Fibroblast of gingiva (primary cell): ENCODE data around the gene TMTC1.

Experiments used
- DNase-seq: peaks from one replicate; pipeline ENCODE4 v3.0.0-alpha.2; 2011; ENCODE audit warnings: low read depth

Gene TMTC1

DNA sequence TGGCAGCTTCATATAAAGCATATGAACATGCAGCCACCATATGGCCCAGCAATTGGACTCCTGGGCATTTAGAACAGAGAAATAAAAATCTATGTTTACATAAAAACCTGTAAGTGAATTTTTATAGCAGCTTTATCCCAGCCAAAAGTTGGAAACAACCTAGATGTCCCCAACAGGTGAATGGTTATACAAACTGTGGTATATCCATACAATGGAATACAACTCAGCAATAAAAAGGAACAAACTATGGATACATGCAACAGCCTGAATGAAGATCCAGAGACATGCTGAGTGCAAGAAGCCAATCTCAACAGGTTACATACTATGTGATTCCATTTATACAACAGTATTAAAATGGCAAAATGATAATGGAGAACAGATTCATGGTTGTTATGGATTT is 3.7 kb downstream of the TMTC1 start:
- no peak for DNase-seq

DNA sequence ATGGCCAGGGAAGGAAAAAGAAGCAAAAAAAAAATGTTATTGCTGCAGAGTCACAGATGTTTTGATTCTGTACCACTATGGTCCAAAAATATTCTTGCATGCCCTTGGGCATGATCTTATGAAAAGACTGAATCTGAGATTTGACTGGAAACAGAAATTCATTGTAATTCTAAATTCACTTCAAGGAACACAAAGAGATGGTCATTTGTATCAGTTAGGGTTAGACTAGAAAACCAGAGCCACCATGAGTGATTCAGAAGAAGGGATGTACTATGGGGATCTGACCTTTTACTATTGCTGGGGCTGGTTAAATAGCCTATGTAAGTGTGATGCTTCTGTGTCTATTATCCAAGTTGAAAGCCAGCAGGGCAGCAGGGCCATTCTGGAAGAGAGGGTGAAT is 5.2 kb downstream of the TMTC1 start:
- DNase-seq = no peak

DNA sequence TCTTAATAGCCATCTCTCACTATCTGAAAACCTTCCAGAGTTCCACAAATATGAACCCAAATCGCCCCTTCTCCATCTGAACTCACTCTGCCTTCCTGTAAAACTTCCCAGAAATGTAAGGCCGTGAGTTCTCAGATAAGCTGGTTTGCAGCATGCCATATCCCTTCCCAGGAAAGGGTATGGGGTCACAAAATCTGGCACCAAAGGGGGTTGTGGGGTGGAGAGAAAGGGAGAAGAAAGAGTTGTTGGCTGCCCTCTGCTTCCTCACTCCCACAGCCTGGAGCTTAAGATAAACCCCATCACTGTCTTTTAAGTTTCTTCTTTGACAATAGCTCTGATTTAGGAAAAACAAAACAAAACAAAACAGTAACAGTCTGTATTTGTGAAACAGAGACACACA is 10.7 kb downstream of the TMTC1 start:
- DNase-seq = no peak

DNA sequence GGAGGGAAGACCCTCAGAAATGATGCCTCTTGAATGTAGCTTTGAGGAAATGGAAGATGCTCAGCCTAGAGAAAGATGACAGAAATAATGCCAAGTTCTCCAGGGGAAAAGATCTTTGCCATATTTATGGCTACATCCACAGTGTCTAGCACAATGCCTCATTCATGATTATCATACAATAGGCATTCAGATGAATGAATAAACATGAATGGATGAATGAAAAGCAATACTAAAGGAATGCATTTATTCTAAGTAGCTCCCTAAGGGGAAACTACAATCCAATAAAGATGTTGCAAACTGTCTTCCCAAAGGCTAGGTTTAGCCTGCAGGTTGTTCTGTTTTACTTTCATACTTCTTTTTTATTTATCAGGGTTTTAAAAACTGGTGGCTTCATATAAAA is 12.0 kb downstream of the TMTC1 start:
- peak; percentile 14 for DNase-seq

DNA sequence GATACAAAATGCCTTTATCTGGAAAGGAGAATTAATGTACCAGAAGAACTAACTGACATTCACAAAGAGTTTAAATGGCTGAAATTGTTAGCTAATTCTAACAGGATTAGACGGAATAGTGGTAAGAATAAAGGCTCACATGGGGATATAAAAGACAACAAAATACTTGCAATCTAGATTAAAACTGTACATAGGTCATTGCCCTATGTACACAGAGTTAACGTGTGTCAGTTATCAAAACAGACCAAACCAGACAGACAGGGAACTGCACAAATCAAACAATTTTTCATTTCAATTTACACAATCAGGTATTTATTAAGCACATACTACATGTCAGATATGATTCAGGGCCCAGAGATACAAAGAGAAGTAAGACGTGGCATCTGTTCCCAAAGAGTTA is 12.6 kb downstream of the TMTC1 start:
- DNase-seq = no peak

DNA sequence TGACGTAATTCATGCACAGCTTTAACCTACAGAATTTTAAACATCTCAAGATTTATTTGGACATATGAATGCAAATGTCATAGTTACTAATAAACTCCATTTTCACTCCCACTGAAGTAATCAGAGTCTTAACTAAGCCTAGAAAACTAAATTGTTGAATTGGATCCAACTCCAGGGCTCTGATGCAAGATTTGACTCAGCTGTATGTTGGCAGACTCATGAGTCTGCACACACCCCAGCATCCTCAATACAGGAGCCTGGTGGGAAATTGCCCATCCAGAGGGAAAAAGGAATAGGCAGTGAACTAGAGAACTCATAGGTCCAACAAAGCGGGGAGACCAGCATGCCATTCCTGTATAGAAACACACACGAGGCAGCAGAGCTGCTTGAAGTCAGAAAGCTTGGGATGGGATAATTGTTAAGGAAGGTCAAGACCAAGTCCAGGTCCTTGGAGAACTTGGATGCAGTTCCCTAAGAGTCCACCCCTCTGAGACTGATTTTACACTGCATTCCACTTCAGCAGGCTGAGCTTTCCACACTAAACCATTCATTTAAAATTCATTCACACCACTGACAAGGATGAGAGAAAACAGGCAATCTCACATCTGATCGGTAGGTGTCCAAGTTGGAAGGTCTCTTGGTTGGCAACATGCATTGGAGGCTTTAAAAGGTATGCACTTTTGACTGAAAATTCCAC is 14.4 kb downstream of the TMTC1 start:
- DNase-seq = peak; percentile 84

DNA sequence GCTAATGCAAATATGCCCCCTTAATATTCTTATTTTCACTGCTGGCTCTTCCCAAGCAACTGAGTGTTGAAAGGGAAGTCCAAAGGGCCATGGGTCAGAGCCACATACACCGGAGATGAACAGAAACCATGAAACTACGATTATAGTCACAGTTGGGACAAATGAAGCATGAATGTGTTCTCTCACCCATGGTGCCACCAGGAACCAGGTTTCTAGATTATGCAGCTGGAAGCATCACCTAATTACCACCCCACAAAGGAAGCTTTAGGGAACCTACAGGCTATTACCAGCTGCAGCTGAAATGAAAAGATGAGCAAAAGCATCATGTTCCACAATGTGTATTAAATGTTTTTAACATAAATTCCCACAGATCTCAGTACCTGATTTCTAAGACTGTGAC is 15.4 kb downstream of the TMTC1 start:
- no peak for DNase-seq

DNA sequence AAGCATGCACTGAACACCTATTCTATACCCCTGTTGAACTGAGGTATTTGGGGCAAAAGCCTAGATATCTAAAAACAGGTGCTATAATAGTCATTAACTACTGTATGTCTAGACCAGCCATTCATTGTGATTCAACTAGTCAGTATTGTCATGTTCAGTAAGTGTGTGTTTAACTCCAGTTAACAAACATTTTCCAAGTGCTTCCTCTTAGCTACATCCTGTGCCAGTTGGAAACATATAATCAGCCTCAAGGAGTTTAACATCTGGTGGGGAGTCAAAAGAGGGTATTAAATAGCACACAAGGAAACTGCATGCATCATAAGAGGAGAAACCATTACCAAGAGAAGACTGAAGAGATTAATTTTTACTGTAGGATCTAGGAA is 20.4 kb downstream of the TMTC1 start:
- peak; percentile 68 for DNase-seq

DNA sequence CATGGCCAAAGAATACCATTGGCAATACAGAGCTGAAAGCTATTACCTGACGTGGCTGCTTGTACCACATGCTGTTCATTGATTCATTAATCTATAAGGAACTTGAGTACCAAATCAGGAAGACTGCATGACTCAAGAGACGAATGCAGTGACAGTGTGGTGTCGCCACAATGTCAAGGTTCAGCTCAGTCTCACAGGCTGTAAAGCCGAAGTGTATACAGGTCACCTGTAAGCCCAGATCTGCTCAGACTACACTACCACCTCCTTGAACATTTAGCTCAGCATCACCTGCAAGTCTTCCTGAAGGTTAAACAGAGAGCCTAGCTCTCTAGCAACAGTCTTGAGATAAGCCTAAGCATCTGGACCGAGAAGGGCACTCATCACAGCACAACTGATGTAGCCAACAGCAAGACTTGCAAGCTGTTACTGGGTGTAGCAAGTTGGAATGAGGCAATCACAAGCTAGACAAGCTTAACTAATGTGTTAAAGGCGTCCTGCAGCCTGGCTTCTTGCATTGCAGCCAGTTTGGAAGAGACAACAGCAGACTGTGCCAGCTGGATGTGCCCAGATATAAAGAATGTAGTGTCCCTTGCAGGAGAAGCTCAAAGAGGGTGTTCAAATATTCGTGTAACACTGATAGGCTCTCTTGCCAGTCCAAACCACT is 21.0 kb downstream of the TMTC1 start:
- peak; percentile 92 for DNase-seq

DNA sequence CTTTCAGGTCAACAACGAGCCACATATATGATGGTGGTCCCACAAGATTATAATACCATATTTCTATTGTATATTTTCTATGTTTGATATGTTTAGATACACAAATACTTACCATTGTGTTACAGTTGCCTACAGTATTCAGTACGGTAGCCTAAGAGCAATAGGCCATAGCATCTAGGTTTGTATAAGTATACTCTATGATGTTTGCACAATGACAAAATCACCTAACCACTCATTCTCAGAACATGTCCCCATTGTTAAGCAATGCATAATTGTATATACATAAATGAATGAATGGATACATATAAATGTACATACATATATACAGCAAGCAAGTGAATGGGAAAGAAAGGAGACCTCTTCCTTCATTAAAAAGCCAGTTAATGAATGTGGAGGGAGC is 23.8 kb downstream of the TMTC1 start:
- no peak for DNase-seq

DNA sequence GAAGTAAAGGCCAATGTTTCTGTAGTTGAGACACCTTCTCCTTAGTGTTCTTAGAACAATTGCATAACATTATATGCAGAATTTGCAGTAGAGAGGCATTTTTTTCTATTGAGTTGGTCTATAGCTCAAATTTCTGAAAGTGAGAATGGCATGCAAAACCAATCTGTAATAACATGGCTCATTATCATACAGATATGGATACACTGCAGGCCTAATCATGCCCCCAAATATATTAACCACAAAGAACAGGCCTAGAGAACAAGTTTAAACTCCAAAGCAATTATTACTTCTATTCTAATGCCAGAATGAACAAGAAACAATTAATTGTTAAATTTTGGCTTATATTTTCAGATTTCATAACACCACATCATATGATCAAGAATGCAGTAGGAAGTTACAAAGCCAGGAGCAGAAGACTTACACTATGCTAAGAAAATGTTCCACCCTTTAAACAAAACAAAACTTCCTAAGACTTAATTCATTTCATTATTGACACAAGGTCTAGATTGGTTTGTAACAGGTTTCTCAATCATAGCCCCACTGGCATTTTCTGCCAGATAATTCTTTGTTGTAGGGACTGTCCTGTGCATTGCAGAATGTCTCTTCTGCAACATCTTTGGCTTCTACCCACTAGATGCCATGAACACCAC is 26.9 kb downstream of the TMTC1 start:
- DNase-seq = peak; percentile 76

DNA sequence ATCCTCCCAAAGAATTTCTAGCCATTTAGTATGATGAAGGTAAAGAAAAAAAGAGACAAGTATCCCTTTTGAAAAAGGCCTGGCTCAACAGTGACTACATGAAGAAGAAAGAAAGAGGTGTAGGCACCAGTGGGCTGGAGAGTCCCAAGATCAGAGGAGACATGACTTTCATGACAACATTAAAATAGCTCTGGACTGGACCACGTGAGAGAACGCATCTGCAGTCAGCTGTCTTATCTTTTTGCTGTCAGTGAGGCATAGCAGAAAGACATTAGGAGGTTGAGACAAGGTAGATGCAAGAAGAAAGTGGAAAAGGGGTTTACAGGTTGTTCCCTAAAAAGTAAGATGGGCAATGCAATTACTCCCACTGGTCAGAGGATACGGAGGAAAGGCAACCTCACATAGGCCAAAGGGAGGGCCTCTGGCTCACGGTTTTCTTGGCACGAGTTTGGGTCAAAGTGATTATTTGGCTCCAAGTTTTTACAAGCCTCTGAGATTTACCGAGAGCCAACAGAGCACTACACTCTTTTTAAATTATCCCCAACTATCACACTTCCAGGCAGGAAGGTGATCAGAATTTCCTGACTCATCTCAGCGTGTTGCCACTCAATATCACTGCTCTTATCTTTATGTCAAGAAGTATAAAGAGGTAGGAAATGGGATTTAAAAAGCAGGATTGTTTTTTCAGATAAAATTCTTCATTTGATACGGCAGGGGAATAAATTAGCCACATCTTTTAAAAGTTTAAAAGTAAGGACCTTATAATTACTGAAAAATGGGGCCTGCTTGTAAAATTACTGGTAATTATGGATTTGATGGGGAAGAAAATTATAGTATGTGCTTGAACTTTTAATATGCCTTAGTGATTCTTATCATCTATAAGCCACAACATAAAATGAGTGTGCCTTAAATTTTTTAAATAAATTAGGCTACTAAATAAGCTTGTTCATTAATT is 29.2 kb downstream of the TMTC1 start:
- no peak for DNase-seq

DNA sequence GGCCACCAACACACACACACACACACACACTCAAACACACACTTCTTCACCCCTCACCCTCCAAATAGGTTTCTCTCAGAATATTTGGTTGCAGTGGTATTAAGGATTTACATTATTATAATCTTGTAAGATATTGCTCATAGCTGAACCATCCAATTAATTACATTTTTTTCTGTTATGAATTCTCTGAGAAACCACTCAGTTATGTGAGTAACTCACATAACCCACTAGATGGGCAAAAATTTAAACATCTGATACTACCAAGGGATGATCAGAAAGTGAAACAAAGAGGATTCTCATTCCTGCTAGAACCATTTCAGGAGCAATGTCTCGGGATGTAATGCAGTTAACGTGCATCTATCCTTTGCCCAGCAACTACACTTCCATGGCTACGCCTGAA is 31.6 kb downstream of the TMTC1 start:
- DNase-seq = peak; percentile 32

DNA sequence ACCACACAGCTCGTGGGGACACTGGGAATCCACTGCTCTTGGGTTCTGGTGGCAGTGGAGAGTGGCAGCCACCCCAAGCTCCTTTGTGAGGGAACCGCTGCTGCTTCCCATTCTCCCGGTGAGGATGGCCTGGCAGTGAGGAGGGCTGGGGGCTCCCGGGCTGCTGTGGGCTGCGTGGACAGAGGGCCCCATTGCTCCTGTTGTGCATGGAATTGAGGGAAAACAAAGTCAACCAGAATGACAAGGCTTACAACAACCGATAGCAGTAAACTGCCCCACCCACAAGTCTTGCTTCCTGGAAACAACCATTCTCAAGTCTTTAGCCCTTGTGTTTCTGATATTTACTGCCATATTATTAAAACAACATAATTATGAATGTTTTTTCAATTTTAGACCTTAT is 32.1 kb downstream of the TMTC1 start:
- DNase-seq = no peak

DNA sequence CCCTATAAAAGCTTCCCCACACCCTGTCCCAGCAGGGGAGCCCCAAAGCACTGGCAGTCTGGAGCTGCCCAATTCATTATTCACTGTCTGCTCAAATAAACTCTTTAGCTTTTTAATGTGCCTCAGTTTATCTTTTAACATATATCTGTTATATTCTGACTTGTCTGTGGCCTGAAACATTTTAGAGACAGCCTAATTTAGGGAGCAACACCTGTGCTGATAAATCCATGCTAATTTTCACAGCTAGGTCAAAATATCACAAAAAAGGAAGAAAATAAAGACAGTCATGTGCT is 32.9 kb downstream of the TMTC1 start:
- no peak for DNase-seq

DNA sequence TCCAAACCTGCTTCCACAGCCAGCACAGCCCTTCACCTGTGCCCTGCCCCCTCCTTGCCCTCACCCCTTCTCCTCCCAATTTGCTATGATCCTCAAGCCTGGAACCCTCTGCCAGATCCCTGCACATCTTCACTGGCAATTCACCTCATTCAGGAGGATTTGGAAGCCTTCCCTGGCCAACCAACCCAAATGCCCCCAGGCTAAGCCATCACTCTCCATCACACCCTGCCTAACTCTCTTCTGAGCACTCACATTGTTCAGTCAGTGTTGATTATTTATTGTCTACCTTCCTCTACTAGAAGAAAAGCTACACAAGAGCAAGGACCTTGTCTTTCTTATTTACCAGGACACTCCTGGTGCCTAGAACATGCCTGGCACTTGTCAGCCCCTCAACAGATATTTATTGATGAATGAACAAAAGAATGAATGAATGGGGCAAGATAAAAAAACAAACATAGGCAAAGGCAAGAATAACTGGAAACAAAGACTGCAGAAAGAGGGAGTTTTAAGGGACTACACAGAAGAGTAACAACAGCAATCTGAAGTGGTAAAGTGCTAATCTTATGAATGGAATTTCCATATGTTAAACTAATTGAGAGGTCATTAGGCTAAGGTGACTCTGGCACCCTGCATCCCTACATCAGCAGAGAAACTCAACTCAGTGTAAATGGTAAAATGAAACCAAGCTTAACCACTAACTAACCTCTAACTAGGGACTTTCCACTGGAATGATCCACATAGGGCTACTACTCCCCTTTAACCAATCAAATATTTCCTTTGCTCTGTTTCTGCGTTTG is 33.4 kb downstream of the TMTC1 start:
- no peak for DNase-seq

DNA sequence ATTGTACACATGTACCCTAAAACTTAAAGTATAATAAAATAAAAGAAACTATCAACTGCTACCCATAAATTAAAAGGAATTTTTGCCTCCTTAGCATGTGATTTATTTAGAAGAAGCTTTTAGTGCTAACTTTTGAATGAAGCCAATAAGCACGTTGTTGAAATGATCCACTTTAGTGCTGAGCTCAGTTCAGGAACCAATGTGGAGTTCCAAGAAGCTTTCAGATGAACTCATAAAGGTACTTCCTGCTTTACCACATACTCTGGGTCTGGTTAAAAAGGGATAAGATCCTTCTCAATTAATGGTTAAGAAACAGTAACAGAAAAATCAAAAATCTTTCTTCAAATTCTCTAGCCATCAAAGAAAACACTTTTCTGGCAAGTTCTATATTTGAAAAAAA is 39.4 kb downstream of the TMTC1 start:
- peak; percentile 40 for DNase-seq

DNA sequence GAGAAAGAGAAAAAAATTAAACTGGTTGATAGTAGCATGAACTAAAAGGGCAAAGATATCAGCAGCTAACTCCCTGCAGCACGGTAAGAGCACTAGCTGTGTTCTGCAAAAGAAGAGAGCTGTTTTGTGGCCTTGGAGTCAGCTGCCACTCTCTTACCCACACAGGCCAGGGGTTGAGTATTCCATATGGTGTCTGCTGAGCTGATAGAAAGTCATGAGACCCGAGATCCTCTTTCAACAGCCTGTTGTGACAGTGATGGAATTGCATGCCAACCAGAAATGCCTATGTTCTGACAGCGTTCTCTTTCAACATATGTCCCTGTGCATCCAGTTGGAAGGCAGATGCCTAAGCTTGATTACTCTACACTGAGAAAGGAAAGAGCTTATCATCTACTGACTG is 39.9 kb downstream of the TMTC1 start:
- peak; percentile 99 for DNase-seq

DNA sequence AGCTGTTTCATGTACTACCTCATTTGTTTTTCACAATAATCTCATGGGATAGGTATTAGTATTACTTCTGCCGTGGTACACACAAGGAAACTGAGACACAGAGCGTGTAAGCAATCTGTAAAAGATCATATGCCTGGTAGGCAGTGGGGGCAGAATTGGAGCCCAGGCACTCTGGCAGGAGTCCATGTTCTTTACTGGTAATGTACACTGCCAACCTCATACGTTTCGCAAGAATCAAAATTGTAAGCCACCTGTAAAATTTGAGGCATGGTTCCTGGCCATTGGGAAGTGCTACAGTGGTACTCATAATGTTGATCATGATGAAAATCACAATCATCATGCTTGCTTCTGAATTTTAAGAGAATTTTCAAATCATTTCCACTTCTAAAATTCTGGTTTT is 40.7 kb downstream of the TMTC1 start:
- peak; percentile 39 for DNase-seq

DNA sequence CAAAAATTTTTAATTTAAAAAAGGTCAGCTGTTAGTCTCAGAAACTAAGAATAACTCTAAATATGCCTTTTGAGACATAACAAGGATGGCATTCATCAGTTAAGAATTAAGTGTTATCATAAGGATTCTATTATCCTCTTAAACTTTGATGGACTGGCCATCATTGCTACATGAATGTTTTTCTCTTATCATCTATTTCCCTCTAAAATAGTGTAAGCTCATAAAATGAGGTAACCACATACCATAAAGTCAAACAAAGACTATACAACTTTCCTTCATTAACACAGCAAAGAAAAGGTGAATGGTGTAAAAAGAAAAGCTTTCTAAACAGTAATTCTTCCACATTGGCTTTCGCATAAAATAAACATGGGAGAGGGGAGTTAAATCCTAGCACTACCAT is 41.1 kb downstream of the TMTC1 start:
- no peak for DNase-seq

DNA sequence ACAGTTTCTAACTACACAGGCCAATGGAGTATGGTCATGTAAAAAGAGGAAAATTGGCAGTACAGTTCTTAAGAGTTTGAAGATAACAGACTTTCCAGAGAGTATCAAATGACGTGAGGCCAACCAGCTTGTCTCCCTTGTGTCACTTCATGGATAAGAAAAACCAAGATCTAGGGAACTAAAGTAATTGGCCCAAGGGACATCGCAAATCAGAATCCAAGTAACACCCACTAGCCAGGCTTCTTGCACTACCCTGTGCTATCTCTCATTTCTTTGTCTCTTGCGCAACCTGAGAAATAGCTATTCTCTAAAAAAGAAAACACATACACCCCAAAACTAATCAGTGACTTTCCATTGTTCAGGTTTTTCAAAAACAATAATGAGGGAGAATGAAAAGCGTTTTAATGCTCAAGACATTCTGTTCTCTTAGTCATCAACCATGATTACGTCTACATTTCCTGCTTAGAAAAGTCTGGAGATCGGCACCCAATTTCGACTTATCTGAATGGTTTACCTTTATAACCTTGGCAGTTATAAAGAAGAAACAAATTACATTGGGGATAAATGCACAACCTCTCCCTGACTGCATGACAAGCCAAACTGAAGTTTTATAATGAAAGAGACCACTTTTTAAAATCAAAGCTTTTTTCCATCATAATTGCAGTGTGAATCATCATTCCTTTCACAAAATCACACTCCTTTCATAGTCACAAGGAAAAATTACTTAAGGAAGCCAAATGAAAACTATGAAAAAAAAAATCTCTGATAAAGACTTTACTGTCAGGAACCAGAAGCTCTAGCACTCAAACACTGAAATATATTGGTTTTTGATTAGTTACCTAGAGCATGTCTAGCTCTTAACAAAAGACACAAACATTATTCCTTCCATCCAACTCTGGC is 42.1 kb downstream of the TMTC1 start:
- peak; percentile 81 for DNase-seq
